ENCODE results near the gene METTL27. TPM values are rescaled to one million over a fixed set of nuclear protein-coding genes. Genes with fewer than 3 reads are reported as not detected.
"Not testable (repeated sequence)": the region's sequence is repeated elsewhere in the genome, so short reads cannot be mapped to it uniquely, and the experiment has no call there.

The METTL27 gene
- total and polyA plus RNA-seq, 4 donors, result 0.49 to 4.2 (median 0.73) TPM

DNA sequence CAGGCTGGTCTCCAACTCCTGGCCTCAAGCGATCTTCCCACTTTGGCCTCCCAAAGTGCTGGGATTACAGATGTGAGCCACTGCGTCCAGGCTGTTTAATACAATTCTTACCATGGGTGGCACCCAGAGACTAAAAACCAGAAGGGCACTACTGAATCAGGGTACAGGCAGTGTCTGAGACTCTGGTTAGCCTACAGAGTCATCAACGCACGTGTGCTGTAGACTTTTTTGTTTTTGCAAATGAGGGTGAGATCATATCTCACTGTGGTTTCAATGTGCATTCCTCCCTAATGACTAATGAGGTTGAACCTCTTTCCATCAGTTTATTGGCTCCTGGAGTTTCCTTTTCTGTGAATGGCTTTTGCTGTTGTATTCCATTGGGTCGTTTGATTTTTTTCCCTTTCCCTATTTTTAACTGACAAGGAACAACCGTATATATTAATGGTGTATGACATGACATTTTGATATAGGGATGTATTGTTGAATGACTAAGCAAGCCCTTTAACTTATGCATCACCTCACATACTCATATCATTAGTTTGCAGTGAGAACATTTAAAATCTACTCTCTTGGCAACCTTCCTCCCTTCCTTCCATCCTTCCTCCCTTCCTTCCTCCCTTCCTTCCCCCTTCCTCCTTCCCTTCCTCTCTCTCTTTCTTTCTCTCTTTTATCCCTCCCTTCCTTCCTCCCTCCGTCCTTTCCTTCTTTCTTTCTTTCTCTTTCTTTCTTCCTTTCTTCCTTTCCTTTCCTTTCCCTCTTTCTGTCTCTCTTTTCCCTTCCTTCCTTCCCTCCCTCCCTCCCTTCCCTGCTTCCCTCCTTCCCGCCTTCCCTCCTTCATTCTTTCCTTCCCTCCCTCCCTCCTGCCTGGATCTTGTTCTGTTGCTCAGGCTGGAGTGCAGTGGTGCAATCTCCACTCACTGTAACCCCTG is 9.4 kb upstream of the METTL27 start:
- peaks cover 7% of the 10 kb centered on the region for H3K27me3 ChIP-seq (ENCODE audit: control insufficient read depth, insufficient read depth, low read length)
- peak in 1 of 6 donors; percentile 32 for DNase-seq (ENCODE audit: low read depth in 4 of 6, low spot score in 6 of 6)
- H3K36me3 ChIP-seq (ENCODE audit: control insufficient read depth, insufficient read depth, low read length), result no peaks in the 10 kb centered on the region
- H3K9me3 ChIP-seq (ENCODE audit: control insufficient read depth, insufficient read depth, low read length), result no peaks in the 10 kb centered on the region
- H3K4me3 ChIP-seq (ENCODE audit: low read depth, low read length), result no peak overlapping the region
- H3K27ac ChIP-seq (ENCODE audit: low read depth, low read length), result peak overlapping the region; percentile 67
- peaks cover 7% of the 10 kb centered on the region for H3K4me1 ChIP-seq (ENCODE audit: control insufficient read depth, insufficient read depth, low read length)
- WGBS (ENCODE audit: insufficient coverage), result 68% methylated on average over 6 of the region's 8 CpGs

GRCh38 chr7:73850781-73851207 is 8.5 kb upstream of the METTL27 start:
- peaks cover 7% of the 10 kb centered on the region for H3K27me3 ChIP-seq (ENCODE audit: control insufficient read depth, insufficient read depth, low read length)
- no peaks in the 10 kb centered on the region for H3K9me3 ChIP-seq (ENCODE audit: control insufficient read depth, insufficient read depth, low read length)
- WGBS (ENCODE audit: insufficient coverage), result 100% methylated on average over 1 of the region's 4 CpGs
- H3K27ac ChIP-seq (ENCODE audit: low read depth, low read length), result peak overlapping the region; percentile 67
- no peak overlapping the region for H3K4me3 ChIP-seq (ENCODE audit: low read depth, low read length)
- no peak for DNase-seq (ENCODE audit: low read depth in 4 of 6, low spot score in 6 of 6)
- H3K36me3 ChIP-seq (ENCODE audit: control insufficient read depth, insufficient read depth, low read length), result no peaks in the 10 kb centered on the region
- H3K4me1 ChIP-seq (ENCODE audit: control insufficient read depth, insufficient read depth, low read length), result peaks cover 6% of the 10 kb centered on the region

DNA sequence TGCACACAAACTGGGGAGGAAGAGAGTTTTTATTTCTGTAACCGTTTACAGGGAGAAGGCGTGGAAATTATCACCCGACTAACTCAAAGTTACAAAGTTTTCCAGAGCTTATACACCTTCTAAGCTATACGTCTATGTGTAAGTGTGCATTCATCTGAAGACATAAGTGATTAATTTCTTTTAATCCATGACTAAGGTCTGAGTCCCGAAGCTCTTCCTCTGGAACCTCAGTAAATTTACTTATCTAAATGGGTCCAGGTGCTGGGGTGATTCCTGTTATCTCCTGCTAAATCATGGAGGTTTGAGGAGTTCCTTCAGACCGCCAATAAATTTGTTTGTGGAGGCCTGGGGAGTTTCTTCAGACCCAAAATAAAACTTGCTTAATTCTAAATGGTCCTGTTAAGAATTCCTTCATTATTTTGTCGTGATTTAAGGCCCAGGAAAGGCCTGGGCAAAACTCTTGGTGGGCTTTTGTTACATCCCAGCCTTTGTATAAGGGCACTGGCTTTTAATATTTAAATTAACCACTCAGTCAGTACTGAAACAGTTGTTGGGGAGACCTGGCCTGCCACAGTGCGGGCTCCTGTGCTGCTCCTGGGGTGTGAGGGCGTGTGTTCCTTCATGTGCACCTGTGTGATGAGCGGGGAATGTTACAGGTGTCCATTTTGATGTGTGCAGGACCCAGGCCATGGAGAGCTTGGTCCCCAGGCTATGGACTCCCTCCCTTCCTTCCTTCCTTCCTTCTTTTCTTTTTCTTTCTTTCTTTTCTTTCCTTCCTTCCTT is 5.8 kb upstream of the METTL27 start:
- H3K27me3 ChIP-seq (ENCODE audit: control insufficient read depth, insufficient read depth, low read length), result no peaks in the 10 kb centered on the region
- no peaks in the 10 kb centered on the region for H3K4me1 ChIP-seq (ENCODE audit: control insufficient read depth, insufficient read depth, low read length)
- WGBS (ENCODE audit: insufficient coverage), result 67% methylated on average over 1 of the region's 10 CpGs
- H3K9me3 ChIP-seq (ENCODE audit: control insufficient read depth, insufficient read depth, low read length), result no peaks in the 10 kb centered on the region
- H3K36me3 ChIP-seq (ENCODE audit: control insufficient read depth, insufficient read depth, low read length), result no peaks in the 10 kb centered on the region
- H3K4me3 ChIP-seq (ENCODE audit: low read depth, low read length), result no peak overlapping the region
- no peak for DNase-seq (ENCODE audit: low read depth in 4 of 6, low spot score in 6 of 6)
- H3K27ac ChIP-seq (ENCODE audit: low read depth, low read length), result no peak overlapping the region

GRCh38 chr7:73845701-73846195 is 3.4 kb upstream of the METTL27 start:
- not testable (repeated sequence) for H3K27me3 ChIP-seq (ENCODE audit: control insufficient read depth, insufficient read depth, low read length); H3K4me3 ChIP-seq (ENCODE audit: low read depth, low read length); H3K9me3 ChIP-seq (ENCODE audit: control insufficient read depth, insufficient read depth, low read length); H3K27ac ChIP-seq (ENCODE audit: low read depth, low read length); H3K36me3 ChIP-seq (ENCODE audit: control insufficient read depth, insufficient read depth, low read length); DNase-seq (ENCODE audit: low read depth in 4 of 6, low spot score in 6 of 6)
- peaks cover 11% of the 10 kb centered on the region for H3K4me1 ChIP-seq (ENCODE audit: control insufficient read depth, insufficient read depth, low read length)
- WGBS (ENCODE audit: insufficient coverage), result 77% methylated on average over 8 of the region's 12 CpGs

GRCh38 chr7:73844848-73845460 is 2.6 kb upstream of the METTL27 start:
- Histone ChIP-seq H3K9me3 (ENCODE audit: control insufficient read depth, insufficient read depth, low read length) (no peaks in the 10 kb centered on the region), H3K27ac (ENCODE audit: low read depth, low read length) (no peak overlapping the region), H3K27me3 (ENCODE audit: control insufficient read depth, insufficient read depth, low read length) (no peaks in the 10 kb centered on the region), H3K4me3 (ENCODE audit: low read depth, low read length) (no peak overlapping the region), H3K36me3 (ENCODE audit: control insufficient read depth, insufficient read depth, low read length) (no peaks in the 10 kb centered on the region), H3K4me1 (ENCODE audit: control insufficient read depth, insufficient read depth, low read length) (peaks cover 11% of the 10 kb centered on the region)
- no peak for DNase-seq (ENCODE audit: low read depth in 4 of 6, low spot score in 6 of 6)
- 85% methylated on average over 7 of the region's 13 CpGs for WGBS (ENCODE audit: insufficient coverage)

DNA sequence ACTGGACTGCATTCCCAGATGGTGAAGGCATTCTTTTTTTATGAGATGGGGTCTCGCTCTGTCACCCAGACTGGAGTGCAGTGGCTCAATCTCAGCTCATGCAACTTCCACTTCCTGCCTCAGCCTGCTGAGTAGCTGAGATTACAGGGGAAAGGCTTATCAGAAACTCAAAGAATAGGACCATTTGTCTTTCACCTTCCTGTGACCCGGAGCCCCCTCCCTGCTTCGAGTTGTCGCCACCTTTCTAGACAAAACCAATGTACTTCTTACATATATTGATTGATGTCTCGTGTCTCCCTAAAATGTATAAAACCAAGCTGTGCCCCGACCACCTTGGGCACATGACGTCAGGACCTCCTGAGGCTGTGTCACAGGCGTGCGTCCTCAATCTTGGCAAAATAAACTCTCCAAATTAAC is 1.8 kb upstream of the METTL27 start:
- no peak overlapping the region for H3K27ac ChIP-seq (ENCODE audit: low read depth, low read length)
- WGBS (ENCODE audit: insufficient coverage), result 42% methylated on average over 2 of the region's 9 CpGs
- H3K36me3 ChIP-seq (ENCODE audit: control insufficient read depth, insufficient read depth, low read length), result no peaks in the 10 kb centered on the region
- H3K27me3 ChIP-seq (ENCODE audit: control insufficient read depth, insufficient read depth, low read length), result no peaks in the 10 kb centered on the region
- no peak overlapping the region for H3K4me3 ChIP-seq (ENCODE audit: low read depth, low read length)
- no peak for DNase-seq (ENCODE audit: low read depth in 4 of 6, low spot score in 6 of 6)
- H3K4me1 ChIP-seq (ENCODE audit: control insufficient read depth, insufficient read depth, low read length), result peaks cover 11% of the 10 kb centered on the region
- H3K9me3 ChIP-seq (ENCODE audit: control insufficient read depth, insufficient read depth, low read length), result no peaks in the 10 kb centered on the region

GRCh38 chr7:73841689-73842066 is 638 bp downstream of the METTL27 start:
- peak overlapping the region; percentile 72 for H3K4me3 ChIP-seq (ENCODE audit: low read depth, low read length)
- peaks cover 11% of the 10 kb centered on the region for H3K4me1 ChIP-seq (ENCODE audit: control insufficient read depth, insufficient read depth, low read length)
- 46% methylated on average over 12 of the region's 15 CpGs for WGBS (ENCODE audit: insufficient coverage)
- DNase-seq (ENCODE audit: low read depth in 4 of 6, low spot score in 6 of 6), result no peak
- no peaks in the 10 kb centered on the region for H3K9me3 ChIP-seq (ENCODE audit: control insufficient read depth, insufficient read depth, low read length)
- no peak overlapping the region for H3K27ac ChIP-seq (ENCODE audit: low read depth, low read length)
- no peaks in the 10 kb centered on the region for H3K27me3 ChIP-seq (ENCODE audit: control insufficient read depth, insufficient read depth, low read length)
- H3K36me3 ChIP-seq (ENCODE audit: control insufficient read depth, insufficient read depth, low read length), result no peaks in the 10 kb centered on the region

DNA sequence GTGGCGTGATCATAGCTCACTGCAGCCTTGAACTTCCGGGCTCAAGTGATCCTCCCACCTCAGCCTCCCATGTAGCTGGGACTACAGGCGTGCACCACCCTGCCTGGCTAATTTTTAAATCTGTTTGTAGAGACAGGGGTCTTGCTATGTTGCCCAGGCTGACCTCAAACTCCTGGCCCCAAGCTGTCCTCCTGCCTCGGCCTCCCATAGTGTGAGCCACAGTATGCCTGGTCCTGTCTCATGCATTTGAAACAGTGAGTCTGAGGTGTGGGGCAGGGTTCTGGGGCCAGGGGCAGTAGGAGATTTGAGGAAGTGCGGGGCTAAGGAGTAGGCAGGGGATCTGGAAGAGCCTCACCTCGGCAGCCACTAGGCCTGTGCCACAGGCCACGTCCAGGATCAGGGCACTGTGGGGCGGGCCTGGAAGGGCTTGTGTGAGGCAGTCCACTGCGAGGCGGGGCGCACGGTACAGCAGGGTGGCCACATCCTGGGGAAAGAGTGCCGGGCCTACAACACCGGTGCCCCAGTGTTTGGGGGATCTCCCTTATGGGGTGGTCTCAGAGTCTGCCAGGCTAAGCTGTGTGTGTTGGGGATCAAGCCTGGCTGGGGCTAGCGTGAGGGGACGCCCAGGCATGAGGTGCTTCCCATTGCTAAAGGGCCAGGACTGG is 1.5 kb downstream of the METTL27 start:
- H3K36me3 ChIP-seq (ENCODE audit: control insufficient read depth, insufficient read depth, low read length), result no peaks in the 10 kb centered on the region
- H3K27ac ChIP-seq (ENCODE audit: low read depth, low read length), result no peak overlapping the region
- 96% methylated on average over 14 of the region's 16 CpGs for WGBS (ENCODE audit: insufficient coverage)
- DNase-seq (ENCODE audit: low read depth in 4 of 6, low spot score in 6 of 6), result no peak
- no peak overlapping the region for H3K4me3 ChIP-seq (ENCODE audit: low read depth, low read length)
- H3K9me3 ChIP-seq (ENCODE audit: control insufficient read depth, insufficient read depth, low read length), result no peaks in the 10 kb centered on the region
- no peaks in the 10 kb centered on the region for H3K27me3 ChIP-seq (ENCODE audit: control insufficient read depth, insufficient read depth, low read length)
- H3K4me1 ChIP-seq (ENCODE audit: control insufficient read depth, insufficient read depth, low read length), result peaks cover 11% of the 10 kb centered on the region
